Measurements from ENCODE around the gene POGK.
A peak's percentile ranks its signal among the peaks of the same experiment; 100 is the strongest.
"Not testable (repeated sequence)": the region's sequence is repeated elsewhere in the genome, so short reads cannot be mapped to it uniquely, and the experiment has no call there.

The POGK gene

GRCh38 chr1:166838766-166839599, at the start of gene POGK:
POGK (plus strand) TSS chr1:166839475; CDS start chr1:166840957, 1,482 bp downstream.
- FAIRE-seq: peak; percentile 80
- DNase-seq (ENCODE audit: extremely low spot score, insufficient read length, low read depth): peak; percentile 88

- FAIRE-seq (no peak), DNase-seq (ENCODE audit: extremely low spot score, insufficient read length, low read depth) (no peak)
These were observed 42.5 kb upstream of the POGK start for GRCh38 chr1:166796620-166797236.

- no peak for FAIRE-seq
These were observed 30.3 kb upstream of the POGK start for GRCh38 chr1:166808952-166809351.

GRCh38 chr1:166811691-166812090, 27.6 kb upstream of the POGK start:
- no peak for DNase-seq (ENCODE audit: extremely low spot score, insufficient read length, low read depth)
- no peak for FAIRE-seq

More at GRCh38 chr1:166808952-166809351, 30.3 kb upstream of the POGK start:
- DNase-seq (ENCODE audit: extremely low spot score, insufficient read length, low read depth): no peak

GRCh38 chr1:166813508-166814223, 25.6 kb upstream of the POGK start:
- FAIRE-seq: no peak
- no peak for DNase-seq (ENCODE audit: extremely low spot score, insufficient read length, low read depth)

- no peak for DNase-seq (ENCODE audit: extremely low spot score, insufficient read length, low read depth)
- FAIRE-seq: no peak
These were observed 24.7 kb upstream of the POGK start for GRCh38 chr1:166814611-166815010.

GRCh38 chr1:166819974-166820373, 19.3 kb upstream of the POGK start:
- DNase-seq (ENCODE audit: extremely low spot score, insufficient read length, low read depth) (no peak), FAIRE-seq (no peak)

GRCh38 chr1:166822385-166822784, 16.9 kb upstream of the POGK start:
- FAIRE-seq (peak; percentile 12), DNase-seq (ENCODE audit: extremely low spot score, insufficient read length, low read depth) (no peak)

GRCh38 chr1:166827426-166827825, 11.8 kb upstream of the POGK start:
- DNase-seq (ENCODE audit: extremely low spot score, insufficient read length, low read depth) (no peak), FAIRE-seq (no peak)

- not testable (repeated sequence) for DNase-seq (ENCODE audit: extremely low spot score, insufficient read length, low read depth); FAIRE-seq
These were observed 9.5 kb upstream of the POGK start for GRCh38 chr1:166829762-166830161.

GRCh38 chr1:166836733-166837132, 2.5 kb upstream of the POGK start:
- no peak for FAIRE-seq

GRCh38 chr1:166839600-166840308, 479 bp downstream of the POGK start:
- no peak for DNase-seq (ENCODE audit: extremely low spot score, insufficient read length, low read depth)
- FAIRE-seq: no peak

More at GRCh38 chr1:166836733-166837132, 2.5 kb upstream of the POGK start:
- DNase-seq (ENCODE audit: extremely low spot score, insufficient read length, low read depth): no peak

- DNase-seq (ENCODE audit: extremely low spot score, insufficient read length, low read depth): no peak
These were observed 1.3 kb downstream of the POGK start for GRCh38 chr1:166840309-166841274.

GRCh38 chr1:166843322-166843721, 4.0 kb downstream of the POGK start:
- FAIRE-seq (no peak), DNase-seq (ENCODE audit: extremely low spot score, insufficient read length, low read depth) (no peak)

More at GRCh38 chr1:166840309-166841274, 1.3 kb downstream of the POGK start:
- no peak for FAIRE-seq

GRCh38 chr1:166843769-166844596, 4.7 kb downstream of the POGK start:
- DNase-seq (ENCODE audit: extremely low spot score, insufficient read length, low read depth): no peak
- FAIRE-seq: no peak

- no peak for DNase-seq (ENCODE audit: extremely low spot score, insufficient read length, low read depth)
- no peak for FAIRE-seq
These were observed 5.5 kb downstream of the POGK start for GRCh38 chr1:166844791-166845190.

- DNase-seq (ENCODE audit: extremely low spot score, insufficient read length, low read depth): no peak
- FAIRE-seq: no peak
These were observed 8.9 kb downstream of the POGK start for GRCh38 chr1:166848193-166848592.

- no peak for FAIRE-seq
These were observed 9.9 kb downstream of the POGK start for GRCh38 chr1:166849135-166849534.

More at GRCh38 chr1:166849135-166849534, 9.9 kb downstream of the POGK start:
- no peak for DNase-seq (ENCODE audit: extremely low spot score, insufficient read length, low read depth)
